B cell (primary cell): ENCODE data around the gene ARL13A. TPM values are rescaled to one million over a fixed set of nuclear protein-coding genes. Genes with fewer than 3 reads are reported as not detected.

Experiments
- ATAC-seq: fragments of 200-7000 bp; cut with Tn5 transposase; one replicate; pipeline ENCODE4 v1.10.0; 2021; ENCODE audit warnings: low read depth, mild to moderate bottlenecking, moderate number of reproducible peaks, moderate library complexity
- CTCF ChIA-PET: fragments of 350-600 bp; sonication (Branson Sonifier 250); formaldehyde crosslinking; loops from one replicate; lab custom pipeline; 2021; ENCODE audit warnings: antibody characterized with exemption, inconsistent platforms; lab: Charles Lee
- POLR2A ChIA-PET: fragments of 350-600 bp; sonication (Branson Sonifier 250); formaldehyde crosslinking; loops from one replicate; lab custom pipeline; 2021; ENCODE audit warnings: antibody characterized with exemption; lab: Charles Lee
- DNase-seq: peaks from one replicate; pipeline ENCODE4 v3.0.0; 2013
- H2AFZ ChIP-seq: 2 replicates; pipeline ENCODE4 v1.6.1; 2012; ENCODE audit warnings: mild to moderate bottlenecking, low read depth, low read length; ENCODE audit not compliant: insufficient read depth, poor library complexity, severe bottlenecking
- H3K27ac ChIP-seq, 2 donors: 1 replicate in 1 of 2; 2 replicates in 1 of 2; pipeline ENCODE4 v1.5.1; 2012 to 2013; ENCODE audit warnings: low read length in 2 of 2, mild to moderate bottlenecking in 2 of 2, moderate library complexity in 1 of 2
- H3K27me3 ChIP-seq, 4 experiments: fragments of 200-600 bp in 1 of 4; sonication (generic) in 1 of 4; replicated peaks in 1 of 4; 1 replicate in 2 of 4; 2 replicates in 2 of 4; pipeline versions ENCODE4 v1.6.1 to v1.7.0; 2013 to 2016; ENCODE audit warnings: low read length in 3 of 4, mild to moderate bottlenecking in 2 of 4, mixed read lengths in 1 of 4, moderate library complexity in 1 of 4; ENCODE audit not compliant: insufficient read depth in 4 of 4, control insufficient read depth in 3 of 4; ENCODE audit errors: control extremely low read depth in 1 of 4
- H3K36me3 ChIP-seq, 2 experiments: replicated peaks in 1 of 2; 1 replicate in 1 of 2; 2 replicates in 1 of 2; pipeline versions ENCODE4 v1.6.1 to v1.7.1; 2013; ENCODE audit warnings: low read length in 1 of 2; ENCODE audit not compliant: insufficient read depth in 2 of 2, control insufficient read depth in 1 of 2; ENCODE audit errors: control extremely low read depth in 1 of 2, extremely low read depth in 1 of 2
- H3K4me1 ChIP-seq, 2 donors: fragments of 200-600 bp in 1 of 2; sonication (generic) in 1 of 2; 1 replicate in 1 of 2; 2 replicates in 1 of 2; pipeline versions ENCODE4 v1.5.1 to v1.6.1; 2013 to 2017; ENCODE audit warnings: low read length in 2 of 2; ENCODE audit not compliant: control insufficient read depth in 2 of 2, insufficient read depth in 2 of 2
- H3K4me2 ChIP-seq: replicated peaks from 2 replicates; pipeline ENCODE3; 2012; ENCODE audit warnings: mild to moderate bottlenecking, low read depth, low read length; ENCODE audit not compliant: poor library complexity, severe bottlenecking
- H3K4me3 ChIP-seq, 5 experiments: fragments of 200-600 bp in 1 of 5; sonication (generic) in 1 of 5; 1 replicate in 3 of 5; 2 replicates in 2 of 5; pipeline versions ENCODE4 v1.5.1 to v1.7.0; 2011 to 2016; ENCODE audit warnings: low read length in 4 of 5, mild to moderate bottlenecking in 4 of 5, low read depth in 2 of 5, control low read depth in 1 of 5, moderate library complexity in 1 of 5; ENCODE audit not compliant: insufficient read depth in 1 of 5; ENCODE audit errors: control extremely low read depth in 1 of 5, extremely low read depth in 1 of 5
- H3K79me2 ChIP-seq: fragments of 200-600 bp; sonication (generic); one replicate; pipeline ENCODE4 v1.6.0; 2016; ENCODE audit warnings: low read length; ENCODE audit not compliant: control insufficient read depth, insufficient read depth
- H3K9ac ChIP-seq: fragments of 200-600 bp; sonication (generic); 2 replicates; pipeline ENCODE4 v1.6.1; 2017; ENCODE audit warnings: mild to moderate bottlenecking, low read length, moderate library complexity
- H3K9me3 ChIP-seq, 3 donors: one replicate each; pipeline versions ENCODE4 v1.6.1 to v1.7.1; 2013; ENCODE audit warnings: low read length in 2 of 3; ENCODE audit not compliant: control insufficient read depth in 2 of 3, insufficient read depth in 1 of 3; ENCODE audit errors: control extremely low read depth in 1 of 3
- H4K20me1 ChIP-seq: 2 replicates; pipeline ENCODE4 v1.6.0; 2012; ENCODE audit warnings: mild to moderate bottlenecking, low read length; ENCODE audit not compliant: insufficient read depth, control insufficient read depth, poor library complexity, severe bottlenecking
- H3K27ac Mint-ChIP-seq: one replicate; pipeline ENCODE4 v1.8.0; 2021; ENCODE audit warnings: mixed read lengths
- H3K27me3 Mint-ChIP-seq: one replicate; pipeline ENCODE4 v1.8.0; 2021; ENCODE audit warnings: mixed read lengths
- H3K4me1 Mint-ChIP-seq: one replicate; pipeline ENCODE4 v1.8.0; 2021; ENCODE audit warnings: mixed read lengths
- H3K4me3 Mint-ChIP-seq: one replicate; pipeline ENCODE4 v1.8.0; 2021; ENCODE audit warnings: mixed read lengths
- H3K9me3 Mint-ChIP-seq: one replicate; pipeline ENCODE4 v1.8.0; 2022; ENCODE audit warnings: mixed read lengths; ENCODE audit not compliant: insufficient read depth
- CTCF ChIP-seq: fragments of 200-600 bp; IDR thresholded peaks from one replicate; pipeline ENCODE4 v1.8.0; 2022; ENCODE audit warnings: antibody characterized with exemption, mild to moderate bottlenecking
- EZH2 ChIP-seq: IDR thresholded peaks from 2 replicates; pipeline ENCODE4 v1.6.1; 2012; ENCODE audit warnings: borderline replicate concordance, low read depth, mild to moderate bottlenecking, moderate library complexity, low read length; ENCODE audit not compliant: insufficient read depth, poor library complexity, severe bottlenecking
- WGBS: methylation state at CpG from one replicate; pipeline ENCODE4 v1.1.5; 2013; ENCODE audit warnings: missing lambda C conversion rate; ENCODE audit not compliant: insufficient coverage; 5-methylcytosine and 5-hydroxymethylcytosine counted together
- intact Hi-C: fragments of 100-400 bp; cut with micrococcal nuclease; formaldehyde crosslinking; loops from one replicate; pipeline ENCODE4 v1.10.0; 2022
- polyA plus RNA-seq: library from polyadenylated mRNA; depleted of rRNA; stranded (reverse); fragments of >200 nt; gene quantifications from 2 replicates; pipeline ENCODE4 v1.2.3, GENCODE V29; 2012
- total RNA-seq, 2 donors: library from RNA; stranded (reverse); fragments of 120-200 nt in 1 of 2; gene quantifications; 1 replicate in 1 of 2; 2 replicates in 1 of 2; pipeline versions ENCODE4 v1.2.3 to v1.2.4, GENCODE V29; 2013 to 2022

The ARL13A gene
- total and polyA plus RNA-seq, 2 donors (not counting 1 experiment from before 2014, with no cell fraction given): not detected

GRCh38 chrX:100994352-100995281, 25.1 kb downstream of the ARL13A start:
- H3K27me3 Mint-ChIP-seq: no peaks in the 10 kb centered on the region
- Histone ChIP-seq H2AFZ (no peak overlapping the region), H3K9ac (no peak overlapping the region), H3K36me3 (peaks cover 0 to 8% of the 10 kb centered on the region in 2 experiments), H3K4me3 (no peak overlapping the region), H3K4me2 (no peak overlapping the region), H3K27me3 (no peaks in the 10 kb centered on the region), H3K4me1 (peaks cover 0 to 2% of the 10 kb centered on the region in 2 donors), H3K79me2 (no peaks in the 10 kb centered on the region), H4K20me1 (no peaks in the 10 kb centered on the region), H3K27ac (no peak overlapping the region), H3K9me3 (no peaks in the 10 kb centered on the region)
- ATAC-seq (no peak), DNase-seq (no peak)
- 80% methylated on average over 1 of the region's 5 CpGs for WGBS
- TF ChIP-seq EZH2: no peak
- no peak for TF ChIP-seq CTCF
- no peaks in the 10 kb centered on the region for H3K9me3 Mint-ChIP-seq
- peaks cover 4% of the 10 kb centered on the region for H3K4me1 Mint-ChIP-seq
- ChIA-PET POLR2A (no interaction called here), CTCF (interaction anchor here (0.6 kb wide), 1 partner anchor 31 kb away, joined by 4 read pairs; no protein-coding TSS in a partner anchor)
- intact Hi-C loops: no loop called here
- no peak overlapping the region for H3K4me3 Mint-ChIP-seq
- H3K27ac Mint-ChIP-seq: no peak overlapping the region

- no peak overlapping the region for H3K4me3 Mint-ChIP-seq
- no peaks in the 10 kb centered on the region for H3K27me3 ChIP-seq
Measured at GRCh38 chrX:100995469-100995868, 26.0 kb downstream of the ARL13A start.

More at GRCh38 chrX:100995469-100995868, 26.0 kb downstream of the ARL13A start:
- ChIA-PET CTCF (no interaction called here), POLR2A (no interaction called here)
- H3K9ac ChIP-seq: no peak overlapping the region
- H3K36me3 ChIP-seq: peaks cover 0 to 8% of the 10 kb centered on the region in 2 experiments
- TF ChIP-seq EZH2 (no peak), CTCF (no peak)
- DNase-seq (no peak), ATAC-seq (no peak)
- no peaks in the 10 kb centered on the region for H3K9me3 Mint-ChIP-seq
- no peaks in the 10 kb centered on the region for H4K20me1 ChIP-seq
- H3K4me1 ChIP-seq: no peaks in the 10 kb centered on the region
- no peaks in the 10 kb centered on the region for H3K79me2 ChIP-seq
- H3K4me1 Mint-ChIP-seq: no peaks in the 10 kb centered on the region
- H3K27ac Mint-ChIP-seq: no peak overlapping the region
- intact Hi-C loops: no loop called here
- H3K27ac ChIP-seq: no peak overlapping the region
- H3K27me3 Mint-ChIP-seq: no peaks in the 10 kb centered on the region
- no CpG with 5 or more reads among the region's 5 CpGs for WGBS
- no peak overlapping the region for H3K4me3 ChIP-seq
- no peak overlapping the region for H2AFZ ChIP-seq
- no peaks in the 10 kb centered on the region for H3K9me3 ChIP-seq
- H3K4me2 ChIP-seq: no peak overlapping the region
